ENCODE results near the gene DOCK4. TPM values are rescaled to one million over a fixed set of nuclear protein-coding genes. Genes with fewer than 3 reads are reported as not detected.

Gene DOCK4
- total RNA-seq, 1 experiment from 2014 or later = 31.4 TPM

- DNase-seq (ENCODE audit: unreplicated experiment) = no peak
- no peaks in the 10 kb centered on the region for H3K4me1 Mint-ChIP-seq (ENCODE audit: insufficient read depth, unreplicated experiment)
- no peaks in the 10 kb centered on the region for H3K27me3 Mint-ChIP-seq (ENCODE audit: insufficient read depth, unreplicated experiment)
- no peaks in the 10 kb centered on the region for H3K36me3 Mint-ChIP-seq (ENCODE audit: insufficient read depth, unreplicated experiment)
- no TSS peak for BruUV-seq (replicated peaks)
- H3K4me3 Mint-ChIP-seq (ENCODE audit: unreplicated experiment) = no peak overlapping the region
- H3K27ac Mint-ChIP-seq (ENCODE audit: low read depth, unreplicated experiment) = no peak overlapping the region
- ChIA-PET POLR2A (interaction anchor here (0.9 to 1.1 kb wide), 2 partner anchors 10 to 43 kb away, joined by 3 read pairs; no protein-coding TSS in a partner anchor), CTCF (no interaction called here)
- intact Hi-C loops (cut with micrococcal nuclease) = no loop called here
- H3K9me3 Mint-ChIP-seq (ENCODE audit: unreplicated experiment) = peaks cover 15% of the 10 kb centered on the region
- no peak for TF ChIP-seq CTCF (IDR thresholded peaks at IDR 0.05; ENCODE audit: unreplicated experiment)
Measured at GRCh38 chr7:112045222-112045621, 161.0 kb downstream of the DOCK4 start.

- ChIA-PET CTCF (interaction anchor here (0.6 to 1.3 kb wide), 2 partner anchors 11 to 37 kb away, joined by 3 read pairs; no protein-coding TSS in a partner anchor), POLR2A (interaction anchor here (1.1 to 1.3 kb wide), 2 partner anchors 20 to 33 kb away, joined by 3 to 4 read pairs; no protein-coding TSS in a partner anchor)
- Mint-ChIP-seq H3K36me3 (ENCODE audit: insufficient read depth, unreplicated experiment) (peaks cover 6% of the 10 kb centered on the region), H3K4me1 (ENCODE audit: insufficient read depth, unreplicated experiment) (no peaks in the 10 kb centered on the region), H3K4me3 (ENCODE audit: unreplicated experiment) (no peak overlapping the region), H3K27me3 (ENCODE audit: insufficient read depth, unreplicated experiment) (no peaks in the 10 kb centered on the region), H3K27ac (ENCODE audit: low read depth, unreplicated experiment) (no peak overlapping the region), H3K9me3 (ENCODE audit: unreplicated experiment) (peaks cover 15% of the 10 kb centered on the region)
- BruUV-seq (replicated peaks) = no TSS peak
- DNase-seq (ENCODE audit: unreplicated experiment) = no peak
- intact Hi-C loops (cut with micrococcal nuclease) = no loop called here
- no peak for TF ChIP-seq CTCF (IDR thresholded peaks at IDR 0.05; ENCODE audit: unreplicated experiment)
Measured at GRCh38 chr7:112042631-112043030, 163.6 kb downstream of the DOCK4 start.

GRCh38 chr7:112038353-112038752 is 167.8 kb downstream of the DOCK4 start:
- ChIA-PET POLR2A (interaction anchor here (0.9 to 1.3 kb wide), 2 partner anchors 19 to 51 kb away, joined by 3 to 4 read pairs; no protein-coding TSS in a partner anchor), CTCF (no interaction called here)
- H3K36me3 Mint-ChIP-seq (ENCODE audit: insufficient read depth, unreplicated experiment) = peaks cover 6% of the 10 kb centered on the region
- H3K4me1 Mint-ChIP-seq (ENCODE audit: insufficient read depth, unreplicated experiment) = peaks cover 12% of the 10 kb centered on the region
- no peak for TF ChIP-seq CTCF (IDR thresholded peaks at IDR 0.05; ENCODE audit: unreplicated experiment)
- BruUV-seq (replicated peaks) = no TSS peak
- no peak for DNase-seq (ENCODE audit: unreplicated experiment)
- no peak overlapping the region for H3K27ac Mint-ChIP-seq (ENCODE audit: low read depth, unreplicated experiment)
- intact Hi-C loops (cut with micrococcal nuclease) = no loop called here
- peaks cover 6% of the 10 kb centered on the region for H3K9me3 Mint-ChIP-seq (ENCODE audit: unreplicated experiment)
- no peak overlapping the region for H3K4me3 Mint-ChIP-seq (ENCODE audit: unreplicated experiment)
- H3K27me3 Mint-ChIP-seq (ENCODE audit: insufficient read depth, unreplicated experiment) = no peaks in the 10 kb centered on the region

GRCh38 chr7:112036071-112036470 is 170.1 kb downstream of the DOCK4 start:
- no peak overlapping the region for H3K27ac Mint-ChIP-seq (ENCODE audit: low read depth, unreplicated experiment)
- peaks cover 12% of the 10 kb centered on the region for H3K4me1 Mint-ChIP-seq (ENCODE audit: insufficient read depth, unreplicated experiment)
- peaks cover 6% of the 10 kb centered on the region for H3K36me3 Mint-ChIP-seq (ENCODE audit: insufficient read depth, unreplicated experiment)
- peak; percentile 15 for DNase-seq (ENCODE audit: unreplicated experiment)
- ChIA-PET POLR2A (interaction anchor here (0.5 to 0.9 kb wide), 2 partner anchors 9 to 111 kb away, joined by 3 read pairs; no protein-coding TSS in a partner anchor), CTCF (interaction anchor here (0.7 kb wide), 1 partner anchor 373 kb away, joined by 5 read pairs; no protein-coding TSS in a partner anchor)
- no peaks in the 10 kb centered on the region for H3K9me3 Mint-ChIP-seq (ENCODE audit: unreplicated experiment)
- intact Hi-C loops (cut with micrococcal nuclease) = no loop called here
- no peaks in the 10 kb centered on the region for H3K27me3 Mint-ChIP-seq (ENCODE audit: insufficient read depth, unreplicated experiment)
- no peak for TF ChIP-seq CTCF (IDR thresholded peaks at IDR 0.05; ENCODE audit: unreplicated experiment)
- no peak overlapping the region for H3K4me3 Mint-ChIP-seq (ENCODE audit: unreplicated experiment)
- no TSS peak for BruUV-seq (replicated peaks)

All from MCF 10A (cell line).